IMR-90 (cell line): ENCODE measurements around the gene KRR1. TPM values are rescaled to one million over a fixed set of nuclear protein-coding genes. Genes with fewer than 3 reads are reported as not detected.
A peak's percentile ranks its signal among the peaks of the same experiment; 100 is the strongest.

Source experiments
- ATAC-seq: fragments of 200-7000 bp; cut with Tn5 transposase; 2 replicates; pipeline ENCODE4 v1.9.1; 2020; ENCODE audit warnings: low read depth, mild to moderate bottlenecking, moderate library complexity
- BruUV-seq: library from RNA; stranded (reverse); fragments of 400-500 nt; replicated peaks from 2 replicates; lab custom pipeline; 2021; lab: Mats Ljungman, UMichigan
- CTCF ChIA-PET: fragments of 300-600 bp; formaldehyde crosslinking; extraction: SDS; loops from one replicate; lab custom pipeline; 2021; ENCODE audit warnings: antibody characterized with exemption; lab: Yijun Ruan, JAX
- POLR2A ChIA-PET: fragments of 300-600 bp; sonication (Branson Sonifier 250); formaldehyde crosslinking; loops from one replicate; lab custom pipeline; 2022; ENCODE audit warnings: antibody characterized with exemption; ENCODE audit not compliant: unreplicated experiment; lab: Charles Lee
- DNase-seq: peaks from one replicate; pipeline ENCODE4 v3.0.0; 2013
- H2AFZ ChIP-seq: replicated peaks from 2 replicates; pipeline ENCODE3; 2013; ENCODE audit warnings: low read length, mild to moderate bottlenecking; ENCODE audit not compliant: poor library complexity
- H2AK5ac ChIP-seq: 2 replicates; pipeline ENCODE4 v1.6.1; 2013; ENCODE audit warnings: low read depth, low read length, inconsistent platforms
- H2AK9ac ChIP-seq: replicated peaks from 2 replicates; pipeline ENCODE3; 2013; ENCODE audit warnings: mild to moderate bottlenecking, low read depth, low read length, moderate library complexity; ENCODE audit not compliant: poor library complexity
- H2BK120ac ChIP-seq: 2 replicates; pipeline ENCODE4 v1.6.1; 2013; ENCODE audit warnings: low read depth, low read length, inconsistent platforms
- H2BK15ac ChIP-seq: 3 replicates; pipeline ENCODE4 v1.6.1; 2013; ENCODE audit warnings: low read depth, low read length, inconsistent platforms
- H2BK20ac ChIP-seq: 2 replicates; pipeline ENCODE4 v1.6.1; 2013; ENCODE audit warnings: low read depth, mild to moderate bottlenecking, inconsistent platforms, low read length, moderate library complexity
- H2BK5ac ChIP-seq: 2 replicates; pipeline ENCODE4 v1.6.1; 2013; ENCODE audit warnings: mild to moderate bottlenecking, low read depth, low read length, inconsistent platforms; ENCODE audit not compliant: poor library complexity, severe bottlenecking
- H3K14ac ChIP-seq: replicated peaks from 2 replicates; pipeline ENCODE4 v1.6.1; 2013; ENCODE audit warnings: low read depth, low read length, inconsistent platforms
- H3K18ac ChIP-seq: 2 replicates; pipeline ENCODE4 v1.6.1; 2013; ENCODE audit warnings: low read depth, low read length, control low read depth
- H3K23ac ChIP-seq: 2 replicates; pipeline ENCODE4 v1.6.1; 2013; ENCODE audit warnings: low read depth, low read length, inconsistent platforms
- H3K27ac ChIP-seq: 2 replicates; pipeline ENCODE4 v1.5.1; 2013; ENCODE audit warnings: mild to moderate bottlenecking, control low read depth, low read length; ENCODE audit not compliant: insufficient read depth
- H3K27me3 ChIP-seq: 2 replicates; pipeline ENCODE4 v1.6.1; 2013; ENCODE audit warnings: low read length; ENCODE audit not compliant: control insufficient read depth, insufficient read depth
- H3K36me3 ChIP-seq: 2 replicates; pipeline ENCODE4 v1.6.1; 2013; ENCODE audit warnings: low read length, mixed read lengths; ENCODE audit not compliant: control insufficient read depth, insufficient read depth
- H3K4ac ChIP-seq: 2 replicates; pipeline ENCODE4 v1.6.1; 2013; ENCODE audit warnings: low read depth, low read length, inconsistent platforms
- H3K4me1 ChIP-seq: 2 replicates; pipeline ENCODE4 v1.6.1; 2013; ENCODE audit warnings: low read length, mixed read lengths; ENCODE audit not compliant: control insufficient read depth, insufficient read depth
- H3K4me2 ChIP-seq: 2 replicates; pipeline ENCODE4 v1.6.1; 2013; ENCODE audit warnings: low read depth, mild to moderate bottlenecking, control low read depth, low read length, moderate library complexity
- H3K4me3 ChIP-seq: 2 replicates; pipeline ENCODE4 v1.5.1; 2013; ENCODE audit warnings: low read depth, mild to moderate bottlenecking, control low read depth, low read length, moderate library complexity; ENCODE audit not compliant: insufficient read depth
- H3K56ac ChIP-seq: 2 replicates; pipeline ENCODE4 v1.6.1; 2013; ENCODE audit warnings: low read length, inconsistent platforms; ENCODE audit not compliant: insufficient read depth; ENCODE audit errors: extremely low read depth
- H3K79me1 ChIP-seq, 2 experiments: 2 replicates each; pipeline ENCODE4 v1.6.1; 2013; ENCODE audit warnings: low read length in 2 of 2, inconsistent platforms in 1 of 2, low read depth in 1 of 2
- H3K9ac ChIP-seq: 2 replicates; pipeline ENCODE4 v1.6.1; 2013; ENCODE audit warnings: low read depth, low read length, control low read depth
- H3K9me1 ChIP-seq: 2 replicates; pipeline ENCODE4 v1.6.1; 2013; ENCODE audit warnings: low read length, inconsistent platforms; ENCODE audit not compliant: insufficient read depth
- H3K9me3 ChIP-seq: 2 replicates; pipeline ENCODE4 v1.6.1; 2013; ENCODE audit warnings: low read length; ENCODE audit not compliant: control insufficient read depth, insufficient read depth
- H4K20me1 ChIP-seq: 2 replicates; pipeline ENCODE4 v1.6.1; 2013; ENCODE audit warnings: low read length, inconsistent platforms; ENCODE audit not compliant: insufficient read depth
- H4K5ac ChIP-seq: 2 replicates; pipeline ENCODE4 v1.6.1; 2013; ENCODE audit warnings: mild to moderate bottlenecking, low read depth, low read length, control low read depth
- H4K8ac ChIP-seq, 2 experiments: 2 replicates each; pipeline ENCODE4 v1.6.1; 2013; ENCODE audit warnings: low read depth in 2 of 2, low read length in 2 of 2, control low read depth in 1 of 2, inconsistent platforms in 1 of 2
- H4K91ac ChIP-seq: 2 replicates; pipeline ENCODE4 v1.6.1; 2013; ENCODE audit warnings: low read depth, low read length, inconsistent platforms; ENCODE audit not compliant: insufficient read depth
- BHLHE40 ChIP-seq: fragments of 150-350 bp; IDR thresholded peaks from 2 replicates; pipeline ENCODE4 v1.6.1; 2016; ENCODE audit warnings: mild to moderate bottlenecking, low read depth, low read length
- CHD1 ChIP-seq: IDR thresholded peaks from 2 replicates; pipeline ENCODE4 v1.6.1; 2012; ENCODE audit warnings: low read depth, low read length, improper control_type of control experiment
- CTCF ChIP-seq: conservative IDR thresholded peaks from 2 replicates; pipeline ENCODE4 v1.5.1; 2012; ENCODE audit warnings: mild to moderate bottlenecking, low read depth, low read length, improper control_type of control experiment
- ELK1 ChIP-seq: fragments of 150-350 bp; IDR thresholded peaks from 2 replicates; pipeline ENCODE4 v1.6.1; 2016; ENCODE audit warnings: low read depth, mild to moderate bottlenecking, low read length, moderate library complexity, borderline replicate concordance
- FOS ChIP-seq: fragments of 150-350 bp; IDR thresholded peaks from 2 replicates; pipeline ENCODE4 v1.6.1; 2016; ENCODE audit warnings: low read depth, low read length
- MAZ ChIP-seq: IDR thresholded peaks from 2 replicates; pipeline ENCODE4 v1.6.1; 2012; ENCODE audit warnings: low read depth, mild to moderate bottlenecking, low read length, improper control_type of control experiment, moderate library complexity, borderline replicate concordance
- MXI1 ChIP-seq: IDR thresholded peaks from 2 replicates; pipeline ENCODE4 v1.6.1; 2012; ENCODE audit warnings: low read depth, mild to moderate bottlenecking, low read length, moderate library complexity, borderline replicate concordance
- POLR2A ChIP-seq: IDR thresholded peaks from 2 replicates; pipeline ENCODE4 v1.6.1; 2012; ENCODE audit warnings: mild to moderate bottlenecking, low read depth, low read length
- RAD21 ChIP-seq: IDR thresholded peaks from 2 replicates; pipeline ENCODE4 v1.6.1; 2012; ENCODE audit warnings: low read length, improper control_type of control experiment
- RCOR1 ChIP-seq: IDR thresholded peaks from 2 replicates; pipeline ENCODE4 v1.6.1; 2012; ENCODE audit warnings: mild to moderate bottlenecking, low read length, improper control_type of control experiment; ENCODE audit not compliant: insufficient replicate concordance
- RFX5 ChIP-seq: IDR thresholded peaks from 2 replicates; pipeline ENCODE4 v1.8.0; 2012; ENCODE audit warnings: low read depth, mild to moderate bottlenecking, low read length, moderate library complexity
- WGBS, 2 experiments: methylation state at CpG; one replicate each; pipeline versions ENCODE4 v1.1.5 to v1.1.7; 2013; ENCODE audit warnings: missing lambda C conversion rate in 2 of 2; ENCODE audit not compliant: insufficient read length in 1 of 2; ENCODE audit errors: extremely low coverage in 2 of 2; 5-methylcytosine and 5-hydroxymethylcytosine counted together
- dilution Hi-C: fragments of 300-500 bp; cut with HindIII; formaldehyde crosslinking; loops from one replicate; pipeline ENCODE4 v1.14.3; 2018; ENCODE audit warnings: low sequenced_read_pairs; ENCODE audit not compliant: unreplicated experiment
- in situ Hi-C: fragments of 300-500 bp; cut with MboI; formaldehyde crosslinking; loops from 3 replicates; pipeline ENCODE4 v1.14.3; 2019; ENCODE audit warnings: low sequenced_read_pairs, inconsistent platforms, mixed read lengths
- intact Hi-C: fragments of 100-400 bp; cut with micrococcal nuclease; formaldehyde crosslinking; loops from 2 replicates; pipeline ENCODE4 v1.10.0; 2022
- polyA plus RNA-seq, 3 experiments: library from polyadenylated mRNA; depleted of rRNA; stranded (reverse); fragments of >200 nt; gene quantifications; 2 replicates each; pipeline ENCODE4 v1.2.3, GENCODE V29; 2012; ENCODE audit warnings: low replicate concordance in 1 of 3
- total RNA-seq: library from RNA; depleted of rRNA; stranded (reverse); fragments of >200 nt; gene quantifications from 2 replicates; pipeline ENCODE4 v1.2.3, GENCODE V29; 2012

Gene KRR1
- total and polyA plus RNA-seq, 2 of the 4 experiments (the other 2 are of a cell fraction), result 18.3 to 31.4 TPM

GRCh38 chr12:75528692-75529091 is 17.3 kb upstream of the KRR1 start:
- Histone ChIP-seq H3K79me1 (peaks cover 0 to 4% of the 10 kb centered on the region in 2 experiments; a peak in 2 of 4 replicates), H3K27me3 (no peaks in the 10 kb centered on the region), H3K18ac (peak overlapping the region; percentile 86), H2BK20ac (peak overlapping the region; percentile 85), H4K20me1 (no peaks in the 10 kb centered on the region), H3K27ac (peak overlapping the region; percentile 41; the same call in 1 of the 2 replicates), H3K4me1 (peaks cover 11% of the 10 kb centered on the region), H2AK5ac (peak overlapping the region; percentile 86), H2BK15ac (peak overlapping the region; percentile 66), H3K4ac (peak overlapping the region; percentile 78), H3K56ac (peak overlapping the region; percentile 66), H4K5ac (peak overlapping the region; percentile 28), H3K9me3 (no peaks in the 10 kb centered on the region), H3K4me2 (no peak overlapping the region), H3K36me3 (no peaks in the 10 kb centered on the region), H3K23ac (peak overlapping the region; percentile 94; the same call in 1 of the 2 replicates), H4K8ac (peak overlapping the region; percentile 5 to 79), H3K4me3 (no peak overlapping the region), H2BK120ac (peak overlapping the region; percentile 94), H3K9ac (no peak overlapping the region), H2AK9ac (no peak overlapping the region), H3K9me1 (peaks cover 9% of the 10 kb centered on the region; the same call in 1 of the 2 replicates), H2BK5ac (peak overlapping the region; percentile 6), H4K91ac (peak overlapping the region; percentile 70), H3K14ac (peak overlapping the region; percentile 65), H2AFZ (peak overlapping the region; percentile 67)
- ATAC-seq (no peak; the same call in 1 of the 2 replicates), DNase-seq (no peak)
- CTCF ChIA-PET, result interaction anchor here (0.6 to 1.9 kb wide), 4 partner anchors 25 to 503 kb away, joined by 3 to 4 read pairs (median 3); partner anchors contain the start of gene PHLDA1
- POLR2A ChIA-PET, result interaction anchor here (0.8 kb wide), 1 partner anchor 503 kb away, joined by 3 read pairs; the partner anchor contains the start of gene PHLDA1
- dilution Hi-C loops (no loop called here), in situ Hi-C loops (loop anchor here (10.0 to 25.0 kb wide), 2 partner anchors 816 to 934 kb away; partner anchors contain the start of gene BBS10), intact Hi-C loops (loop anchor here (5.0 kb wide), 1 partner anchor 1059 kb away; no protein-coding TSS in a partner anchor)
- no TSS peak for BruUV-seq
- no CpG with 5 or more reads among the region's 2 CpGs for WGBS, 2 experiments
- no peak for TF ChIP-seq FOS
- no peak for TF ChIP-seq POLR2A
- no peak for TF ChIP-seq RFX5
- no peak for TF ChIP-seq ELK1
- TF ChIP-seq RAD21, result no peak
- TF ChIP-seq BHLHE40, result no peak
- no peak for TF ChIP-seq MXI1
- no peak for TF ChIP-seq CHD1
- no peak for TF ChIP-seq CTCF
- no peak for TF ChIP-seq MAZ
- TF ChIP-seq RCOR1, result no peak
